Lower lobe of right lung (tissue), 2 donors: ENCODE data around the gene BMP8B. TPM values are rescaled to one million over a fixed set of nuclear protein-coding genes. Genes with fewer than 3 reads are reported as not detected.
"Not testable (repeated sequence)": the region's sequence is repeated elsewhere in the genome, so short reads cannot be mapped to it uniquely, and the experiment has no call there.

Experiments used
- ATAC-seq, 2 donors: fragments of 200-7000 bp; cut with Tn5 transposase; one replicate each; pipeline ENCODE4 v1.9.1; 2020 to 2022; ENCODE audit warnings: mild to moderate bottlenecking in 2 of 2, moderate library complexity in 2 of 2
- DNase-seq: peaks from one replicate; pipeline ENCODE4 v3.0.0-alpha.2; 2020
- H3K27ac ChIP-seq: fragments of 200-600 bp; one replicate; pipeline ENCODE4 v1.8.0; 2022
- H3K27me3 ChIP-seq: fragments of 200-600 bp; one replicate; pipeline ENCODE4 v1.8.0; 2022; ENCODE audit warnings: low read depth
- H3K36me3 ChIP-seq: fragments of 200-600 bp; one replicate; pipeline ENCODE4 v1.8.0; 2022; ENCODE audit warnings: mild to moderate bottlenecking
- H3K4me1 ChIP-seq: fragments of 200-600 bp; one replicate; pipeline ENCODE4 v1.8.0; 2022
- H3K4me3 ChIP-seq: fragments of 200-600 bp; one replicate; pipeline ENCODE4 v1.8.0; 2022; ENCODE audit warnings: mild to moderate bottlenecking
- H3K9me3 ChIP-seq: fragments of 200-600 bp; one replicate; pipeline ENCODE4 v1.8.0; 2022
- intact Hi-C: fragments of 100-400 bp; cut with DNase I; formaldehyde crosslinking; loops from one replicate; pipeline ENCODE4 v1.11.0; 2022
- total RNA-seq: library from RNA; stranded (reverse); fragmentation: NEBNext Ultra II Directional; extraction: Animal tissue kit (Norgen Biotek cat#: 25700); gene quantifications from one replicate; pipeline ENCODE4 v1.2.1, GENCODE V29; 2021
- TF ChIP-seq, protein P1 (sequence below): fragments of 200-600 bp; IDR thresholded peaks from one replicate; pipeline ENCODE4 v1.8.0; 2022; ENCODE audit warnings: antibody characterized with exemption, mild to moderate bottlenecking
- donor health status: DM: no; HTN: yes; CAD: no; lungs with severe emphysema.

The BMP8B gene
- total RNA-seq, 1 donor from 2014 or later = 1.7 TPM

DNA sequence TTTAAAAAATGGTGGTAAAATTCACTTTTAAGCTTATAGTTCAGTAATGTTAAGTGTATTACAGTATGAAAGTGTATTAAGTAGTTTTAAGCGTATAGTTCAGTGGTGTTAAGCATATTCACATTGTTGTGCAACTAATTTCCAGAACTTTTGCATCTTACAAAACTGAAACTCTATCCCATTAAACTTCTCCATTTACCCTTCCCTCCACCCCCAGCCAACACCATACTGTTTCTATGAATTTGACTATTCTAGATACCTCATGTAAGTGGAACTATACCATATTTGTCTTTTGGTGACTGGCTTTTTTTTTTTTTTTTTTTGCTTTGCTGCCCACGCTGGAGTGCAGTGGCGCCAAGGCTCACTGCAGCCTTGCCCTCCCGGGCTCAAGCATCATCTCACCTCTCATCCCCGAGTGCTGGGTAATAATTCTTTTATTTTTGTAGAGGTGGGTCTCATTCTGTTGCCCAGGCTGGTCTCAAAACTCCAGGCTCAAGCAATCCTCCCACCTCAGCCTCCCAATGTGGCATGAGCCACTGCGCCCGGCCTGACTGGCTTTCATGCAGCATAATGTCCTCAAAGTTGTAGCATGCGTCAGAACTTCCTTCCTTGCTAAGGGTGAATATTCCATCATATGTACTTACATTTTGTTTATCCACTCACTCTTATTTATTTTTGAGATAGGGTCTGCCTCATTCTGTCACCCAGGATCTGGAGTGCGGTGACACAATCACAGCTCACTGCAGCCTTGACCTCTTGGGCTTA, 45.1 kb upstream of the BMP8B start:
- TF ChIP-seq, protein P1, sequence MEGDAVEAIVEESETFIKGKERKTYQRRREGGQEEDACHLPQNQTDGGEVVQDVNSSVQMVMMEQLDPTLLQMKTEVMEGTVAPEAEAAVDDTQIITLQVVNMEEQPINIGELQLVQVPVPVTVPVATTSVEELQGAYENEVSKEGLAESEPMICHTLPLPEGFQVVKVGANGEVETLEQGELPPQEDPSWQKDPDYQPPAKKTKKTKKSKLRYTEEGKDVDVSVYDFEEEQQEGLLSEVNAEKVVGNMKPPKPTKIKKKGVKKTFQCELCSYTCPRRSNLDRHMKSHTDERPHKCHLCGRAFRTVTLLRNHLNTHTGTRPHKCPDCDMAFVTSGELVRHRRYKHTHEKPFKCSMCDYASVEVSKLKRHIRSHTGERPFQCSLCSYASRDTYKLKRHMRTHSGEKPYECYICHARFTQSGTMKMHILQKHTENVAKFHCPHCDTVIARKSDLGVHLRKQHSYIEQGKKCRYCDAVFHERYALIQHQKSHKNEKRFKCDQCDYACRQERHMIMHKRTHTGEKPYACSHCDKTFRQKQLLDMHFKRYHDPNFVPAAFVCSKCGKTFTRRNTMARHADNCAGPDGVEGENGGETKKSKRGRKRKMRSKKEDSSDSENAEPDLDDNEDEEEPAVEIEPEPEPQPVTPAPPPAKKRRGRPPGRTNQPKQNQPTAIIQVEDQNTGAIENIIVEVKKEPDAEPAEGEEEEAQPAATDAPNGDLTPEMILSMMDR = no peak
- Histone ChIP-seq H3K4me1 (no peaks in the 10 kb centered on the region), H3K9me3 (no peaks in the 10 kb centered on the region), H3K36me3 (peaks cover 14% of the 10 kb centered on the region), H3K4me3 (no peak overlapping the region), H3K27me3 (no peaks in the 10 kb centered on the region), H3K27ac (no peak overlapping the region)
- intact Hi-C loops = loop anchor here (10.0 kb wide), 1 partner anchor 141 kb away; no protein-coding TSS in a partner anchor
- peak; percentile 50 to 75 for ATAC-seq
- DNase-seq = no peak

DNA sequence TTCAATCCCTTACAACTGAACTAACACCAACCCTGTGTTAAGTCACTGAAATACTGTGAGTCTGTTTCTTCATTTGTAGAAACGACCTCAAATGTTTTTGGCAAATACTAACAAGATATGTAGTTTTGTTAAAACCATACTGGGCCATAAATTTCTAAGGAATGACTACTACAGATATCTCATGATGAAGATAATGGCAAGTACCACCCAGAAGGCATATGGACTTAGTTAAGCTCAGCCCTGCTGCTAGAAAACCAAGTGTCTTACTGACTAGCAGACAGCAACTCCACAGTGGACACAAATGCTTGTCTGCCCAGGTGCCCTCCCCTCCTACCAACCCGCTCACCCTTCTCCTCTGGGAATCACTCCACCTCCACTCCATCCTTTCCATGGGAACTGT, 44.5 kb upstream of the BMP8B start:
- Histone ChIP-seq H3K9me3 (no peaks in the 10 kb centered on the region), H3K4me1 (no peaks in the 10 kb centered on the region), H3K27me3 (no peaks in the 10 kb centered on the region), H3K36me3 (peaks cover 10% of the 10 kb centered on the region), H3K27ac (no peak overlapping the region), H3K4me3 (no peak overlapping the region)
- intact Hi-C loops = loop anchor here (10.0 kb wide), 1 partner anchor 142 kb away; no protein-coding TSS in a partner anchor
- TF ChIP-seq, protein P1 = no peak
- ATAC-seq (no peak), DNase-seq (no peak)

DNA sequence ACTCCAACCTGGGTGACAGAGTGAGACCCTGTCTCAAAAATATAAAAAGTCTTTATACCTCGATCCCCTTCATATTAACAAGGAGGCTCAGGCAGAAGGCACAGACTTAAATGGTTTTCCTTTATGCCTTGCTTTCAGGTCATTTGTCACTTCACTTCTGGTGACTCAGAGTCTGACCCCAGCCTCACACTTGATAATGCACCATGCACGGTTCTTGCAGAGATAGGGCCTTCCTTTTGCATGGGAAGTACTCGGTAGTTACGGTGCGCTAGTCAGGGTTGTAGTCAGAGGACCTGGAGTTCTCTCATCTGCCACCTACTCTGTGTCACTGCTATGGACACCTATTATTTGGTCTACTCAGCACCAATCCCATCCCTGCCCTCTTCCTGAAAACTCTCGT, 43.6 kb upstream of the BMP8B start:
- Histone ChIP-seq H3K27me3 (no peaks in the 10 kb centered on the region), H3K4me3 (no peak overlapping the region), H3K4me1 (no peaks in the 10 kb centered on the region), H3K9me3 (no peaks in the 10 kb centered on the region), H3K36me3 (peaks cover 3% of the 10 kb centered on the region), H3K27ac (no peak overlapping the region)
- ATAC-seq (no peak), DNase-seq (no peak)
- TF ChIP-seq, protein P1 = no peak
- intact Hi-C loops = loop anchor here (10.0 kb wide), 1 partner anchor 143 kb away; no protein-coding TSS in a partner anchor

DNA sequence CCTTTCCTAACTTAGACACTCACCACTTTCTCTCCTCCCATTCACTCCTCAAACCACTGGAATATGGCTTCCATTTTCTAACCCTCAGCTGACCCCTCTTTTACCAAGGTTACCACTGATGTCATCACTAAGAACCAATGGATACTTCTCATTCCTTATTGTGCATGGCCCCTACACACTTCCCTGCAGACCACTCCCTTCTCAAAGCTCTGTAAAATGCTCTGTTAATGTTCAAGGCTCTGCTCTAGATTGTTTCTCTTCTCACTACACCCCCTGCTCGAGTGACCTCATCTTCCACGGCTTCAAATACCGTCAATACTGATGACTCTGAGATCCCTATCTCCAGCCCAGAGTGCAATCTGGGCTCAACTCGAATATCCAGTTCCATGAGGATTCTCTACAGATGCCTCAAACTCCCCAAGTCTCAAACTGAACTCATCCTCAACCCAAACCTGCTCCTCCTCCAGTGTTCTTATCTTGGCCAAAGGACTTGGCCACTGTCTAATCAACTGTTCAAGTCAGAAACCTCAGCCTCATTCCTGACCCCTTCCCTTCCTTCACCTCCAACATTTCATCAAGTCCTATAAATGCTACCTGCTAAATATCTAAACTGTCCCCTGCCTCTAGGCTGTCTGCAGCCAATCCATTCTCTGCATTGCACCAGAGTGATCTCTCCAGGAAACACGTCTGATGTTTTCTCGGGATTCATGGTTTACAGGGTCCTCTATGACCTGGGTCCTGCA, 41.3 kb upstream of the BMP8B start:
- intact Hi-C loops = loop anchor here (10.0 kb wide), 1 partner anchor 145 kb away; no protein-coding TSS in a partner anchor
- DNase-seq (no peak), ATAC-seq (no peak)
- no peaks in the 10 kb centered on the region for H3K9me3 ChIP-seq
- H3K27ac ChIP-seq = no peak overlapping the region
- no peak overlapping the region for H3K4me3 ChIP-seq
- no peaks in the 10 kb centered on the region for H3K36me3 ChIP-seq
- no peaks in the 10 kb centered on the region for H3K4me1 ChIP-seq
- no peaks in the 10 kb centered on the region for H3K27me3 ChIP-seq
- TF ChIP-seq, protein P1 = no peak

DNA sequence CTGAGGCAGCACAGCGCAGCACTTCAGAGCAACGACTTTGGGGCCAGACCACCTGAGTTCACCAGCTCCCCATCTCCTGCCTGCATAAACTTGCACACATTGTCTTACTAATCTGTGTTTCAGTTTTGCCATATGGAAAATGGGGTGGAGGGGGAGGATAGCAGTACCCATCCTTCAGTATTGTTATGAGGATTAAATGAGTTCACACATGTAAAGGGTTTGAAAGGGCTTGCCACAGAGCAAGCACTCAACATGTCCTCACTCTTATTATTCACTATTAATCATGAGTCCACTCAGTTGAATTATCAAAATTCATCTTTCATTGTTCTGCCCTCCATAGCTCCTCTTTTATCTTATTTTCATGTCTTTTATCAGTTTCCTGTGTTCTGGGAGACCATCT, 40.1 kb upstream of the BMP8B start:
- Histone ChIP-seq H3K36me3 (no peaks in the 10 kb centered on the region), H3K4me3 (no peak overlapping the region), H3K9me3 (no peaks in the 10 kb centered on the region), H3K27ac (no peak overlapping the region), H3K4me1 (no peaks in the 10 kb centered on the region), H3K27me3 (no peaks in the 10 kb centered on the region)
- no peak for ATAC-seq
- DNase-seq = no peak
- TF ChIP-seq, protein P1 = no peak
- intact Hi-C loops = no loop called here

DNA sequence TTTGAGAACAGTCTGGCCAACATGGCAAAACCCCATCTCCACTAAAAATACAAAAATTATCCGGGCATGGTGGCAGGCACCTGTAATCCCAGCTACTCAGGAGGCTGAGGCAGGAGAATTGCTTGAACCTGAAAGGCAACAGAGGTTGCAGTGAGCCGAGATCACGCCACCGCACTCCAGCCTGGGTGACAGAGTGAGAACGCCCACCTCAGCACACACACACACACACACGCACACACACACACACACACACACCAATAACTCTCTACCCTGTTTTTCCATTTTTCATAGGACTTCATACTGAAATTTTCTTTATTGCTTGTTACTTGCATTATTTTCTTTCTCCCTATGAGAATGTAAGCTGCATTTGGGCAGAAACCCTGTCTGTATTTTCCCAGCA, 39.6 kb upstream of the BMP8B start:
- H3K9me3 ChIP-seq, H3K4me3 ChIP-seq, H3K27ac ChIP-seq, intact Hi-C loops, ATAC-seq, H3K27me3 ChIP-seq, H3K36me3 ChIP-seq, H3K4me1 ChIP-seq, DNase-seq: not testable (repeated sequence)
